NCI-H2081 (cell line): ENCODE measurements around the gene MFAP4.

Experiments used
- DNase-seq, 2 experiments: peaks; one replicate each; lab custom pipeline; 2025; lab: John Stamatoyannopoulos, UW

The MFAP4 gene

GRCh38 chr17:19386974-19387920 lies at the start of gene MFAP4:
Gene MFAP4 (minus strand): TSS chr17:19387190. CDS start chr17:19387155, 35 bp downstream.
- peak; percentile 58 to 59 for DNase-seq

- no peak for DNase-seq
These were observed 46.8 kb upstream of the MFAP4 start for GRCh38 chr17:19433727-19434340.

- DNase-seq = no peak
These were observed 46.3 kb upstream of the MFAP4 start for GRCh38 chr17:19433255-19433654.

GRCh38 chr17:19431691-19432090 lies 44.7 kb upstream of the MFAP4 start:
- DNase-seq = no peak

- DNase-seq = no peak
These were observed 39.6 kb upstream of the MFAP4 start for GRCh38 chr17:19426631-19427030.

- DNase-seq = no peak
These were observed 38.2 kb upstream of the MFAP4 start for GRCh38 chr17:19424934-19425868.

GRCh38 chr17:19421926-19422325 lies 34.9 kb upstream of the MFAP4 start:
- DNase-seq = no peak

GRCh38 chr17:19421219-19421618 lies 34.2 kb upstream of the MFAP4 start:
- no peak for DNase-seq

GRCh38 chr17:19418251-19418992 lies 31.4 kb upstream of the MFAP4 start:
- DNase-seq = no peak

GRCh38 chr17:19417611-19418010 lies 30.6 kb upstream of the MFAP4 start:
- no peak for DNase-seq

- no peak for DNase-seq
These were observed 29.1 kb upstream of the MFAP4 start for GRCh38 chr17:19415806-19416775.

- DNase-seq = no peak
These were observed 28.3 kb upstream of the MFAP4 start for GRCh38 chr17:19415311-19415710.

- DNase-seq = no peak
These were observed 27.6 kb upstream of the MFAP4 start for GRCh38 chr17:19414396-19415280.

GRCh38 chr17:19413761-19414160 lies 26.8 kb upstream of the MFAP4 start:
- no peak for DNase-seq

GRCh38 chr17:19412984-19413383 lies 26.0 kb upstream of the MFAP4 start:
- no peak for DNase-seq

- no peak for DNase-seq
These were observed 25.5 kb upstream of the MFAP4 start for GRCh38 chr17:19412510-19412909.

GRCh38 chr17:19411631-19412030 lies 24.6 kb upstream of the MFAP4 start:
- DNase-seq = no peak

- no peak for DNase-seq
These were observed 24.1 kb upstream of the MFAP4 start, which contains the start of gene RNF112 for GRCh38 chr17:19410875-19411620. Gene RNF112 (plus strand): TSS chr17:19411232. CDS start chr17:19411409, 177 bp downstream.
